B cell (primary cell): Measurements from ENCODE around the gene GABPB2. TPM values are rescaled to one million over a fixed set of nuclear protein-coding genes. Genes with fewer than 3 reads are reported as not detected.

Experiments
- ATAC-seq: fragments of 200-7000 bp; cut with Tn5 transposase; one replicate; pipeline ENCODE4 v1.10.0; 2021; ENCODE audit warnings: low read depth, mild to moderate bottlenecking, moderate number of reproducible peaks, moderate library complexity
- CTCF ChIA-PET: fragments of 350-600 bp; sonication (Branson Sonifier 250); formaldehyde crosslinking; loops from one replicate; lab custom pipeline; 2021; ENCODE audit warnings: antibody characterized with exemption, inconsistent platforms; lab: Charles Lee
- POLR2A ChIA-PET: fragments of 350-600 bp; sonication (Branson Sonifier 250); formaldehyde crosslinking; loops from one replicate; lab custom pipeline; 2021; ENCODE audit warnings: antibody characterized with exemption; lab: Charles Lee
- DNase-seq: peaks from one replicate; pipeline ENCODE4 v3.0.0; 2013
- H2AFZ ChIP-seq: 2 replicates; pipeline ENCODE4 v1.6.1; 2012; ENCODE audit warnings: mild to moderate bottlenecking, low read depth, low read length; ENCODE audit not compliant: insufficient read depth, poor library complexity, severe bottlenecking
- H3K27ac ChIP-seq, 2 donors: 1 replicate in 1 of 2; 2 replicates in 1 of 2; pipeline ENCODE4 v1.5.1; 2012 to 2013; ENCODE audit warnings: low read length in 2 of 2, mild to moderate bottlenecking in 2 of 2, moderate library complexity in 1 of 2
- H3K27me3 ChIP-seq, 4 experiments: fragments of 200-600 bp in 1 of 4; sonication (generic) in 1 of 4; replicated peaks in 1 of 4; 1 replicate in 2 of 4; 2 replicates in 2 of 4; pipeline versions ENCODE4 v1.6.1 to v1.7.0; 2013 to 2016; ENCODE audit warnings: low read length in 3 of 4, mild to moderate bottlenecking in 2 of 4, mixed read lengths in 1 of 4, moderate library complexity in 1 of 4; ENCODE audit not compliant: insufficient read depth in 4 of 4, control insufficient read depth in 3 of 4; ENCODE audit errors: control extremely low read depth in 1 of 4
- H3K36me3 ChIP-seq, 2 experiments: replicated peaks in 1 of 2; 1 replicate in 1 of 2; 2 replicates in 1 of 2; pipeline versions ENCODE4 v1.6.1 to v1.7.1; 2013; ENCODE audit warnings: low read length in 1 of 2; ENCODE audit not compliant: insufficient read depth in 2 of 2, control insufficient read depth in 1 of 2; ENCODE audit errors: control extremely low read depth in 1 of 2, extremely low read depth in 1 of 2
- H3K4me1 ChIP-seq, 2 donors: fragments of 200-600 bp in 1 of 2; sonication (generic) in 1 of 2; 1 replicate in 1 of 2; 2 replicates in 1 of 2; pipeline versions ENCODE4 v1.5.1 to v1.6.1; 2013 to 2017; ENCODE audit warnings: low read length in 2 of 2; ENCODE audit not compliant: control insufficient read depth in 2 of 2, insufficient read depth in 2 of 2
- H3K4me2 ChIP-seq: replicated peaks from 2 replicates; pipeline ENCODE3; 2012; ENCODE audit warnings: mild to moderate bottlenecking, low read depth, low read length; ENCODE audit not compliant: poor library complexity, severe bottlenecking
- H3K4me3 ChIP-seq, 5 experiments: fragments of 200-600 bp in 1 of 5; sonication (generic) in 1 of 5; 1 replicate in 3 of 5; 2 replicates in 2 of 5; pipeline versions ENCODE4 v1.5.1 to v1.7.0; 2011 to 2016; ENCODE audit warnings: low read length in 4 of 5, mild to moderate bottlenecking in 4 of 5, low read depth in 2 of 5, control low read depth in 1 of 5, moderate library complexity in 1 of 5; ENCODE audit not compliant: insufficient read depth in 1 of 5; ENCODE audit errors: control extremely low read depth in 1 of 5, extremely low read depth in 1 of 5
- H3K79me2 ChIP-seq: fragments of 200-600 bp; sonication (generic); one replicate; pipeline ENCODE4 v1.6.0; 2016; ENCODE audit warnings: low read length; ENCODE audit not compliant: control insufficient read depth, insufficient read depth
- H3K9ac ChIP-seq: fragments of 200-600 bp; sonication (generic); 2 replicates; pipeline ENCODE4 v1.6.1; 2017; ENCODE audit warnings: mild to moderate bottlenecking, low read length, moderate library complexity
- H3K9me3 ChIP-seq, 3 donors: one replicate each; pipeline versions ENCODE4 v1.6.1 to v1.7.1; 2013; ENCODE audit warnings: low read length in 2 of 3; ENCODE audit not compliant: control insufficient read depth in 2 of 3, insufficient read depth in 1 of 3; ENCODE audit errors: control extremely low read depth in 1 of 3
- H4K20me1 ChIP-seq: 2 replicates; pipeline ENCODE4 v1.6.0; 2012; ENCODE audit warnings: mild to moderate bottlenecking, low read length; ENCODE audit not compliant: insufficient read depth, control insufficient read depth, poor library complexity, severe bottlenecking
- H3K27ac Mint-ChIP-seq: one replicate; pipeline ENCODE4 v1.8.0; 2021; ENCODE audit warnings: mixed read lengths
- H3K27me3 Mint-ChIP-seq: one replicate; pipeline ENCODE4 v1.8.0; 2021; ENCODE audit warnings: mixed read lengths
- H3K4me1 Mint-ChIP-seq: one replicate; pipeline ENCODE4 v1.8.0; 2021; ENCODE audit warnings: mixed read lengths
- H3K4me3 Mint-ChIP-seq: one replicate; pipeline ENCODE4 v1.8.0; 2021; ENCODE audit warnings: mixed read lengths
- H3K9me3 Mint-ChIP-seq: one replicate; pipeline ENCODE4 v1.8.0; 2022; ENCODE audit warnings: mixed read lengths; ENCODE audit not compliant: insufficient read depth
- EZH2 ChIP-seq: IDR thresholded peaks from 2 replicates; pipeline ENCODE4 v1.6.1; 2012; ENCODE audit warnings: borderline replicate concordance, low read depth, mild to moderate bottlenecking, moderate library complexity, low read length; ENCODE audit not compliant: insufficient read depth, poor library complexity, severe bottlenecking
- WGBS: methylation state at CpG from one replicate; pipeline ENCODE4 v1.1.5; 2013; ENCODE audit warnings: missing lambda C conversion rate; ENCODE audit not compliant: insufficient coverage; 5-methylcytosine and 5-hydroxymethylcytosine counted together
- intact Hi-C: fragments of 100-400 bp; cut with micrococcal nuclease; formaldehyde crosslinking; loops from one replicate; pipeline ENCODE4 v1.10.0; 2022
- polyA plus RNA-seq: library from polyadenylated mRNA; depleted of rRNA; stranded (reverse); fragments of >200 nt; gene quantifications from 2 replicates; pipeline ENCODE4 v1.2.3, GENCODE V29; 2012
- total RNA-seq, 2 donors: library from RNA; stranded (reverse); fragments of 120-200 nt in 1 of 2; gene quantifications; 1 replicate in 1 of 2; 2 replicates in 1 of 2; pipeline versions ENCODE4 v1.2.3 to v1.2.4, GENCODE V29; 2013 to 2022
- TF ChIP-seq, protein P1 (sequence below): fragments of 200-600 bp; IDR thresholded peaks from one replicate; pipeline ENCODE4 v1.8.0; 2022; ENCODE audit warnings: antibody characterized with exemption, mild to moderate bottlenecking

Gene GABPB2
- total and polyA plus RNA-seq, 2 donors (not counting 1 experiment from before 2014, with no cell fraction given) = 15.1 to 22.4 TPM

DNA sequence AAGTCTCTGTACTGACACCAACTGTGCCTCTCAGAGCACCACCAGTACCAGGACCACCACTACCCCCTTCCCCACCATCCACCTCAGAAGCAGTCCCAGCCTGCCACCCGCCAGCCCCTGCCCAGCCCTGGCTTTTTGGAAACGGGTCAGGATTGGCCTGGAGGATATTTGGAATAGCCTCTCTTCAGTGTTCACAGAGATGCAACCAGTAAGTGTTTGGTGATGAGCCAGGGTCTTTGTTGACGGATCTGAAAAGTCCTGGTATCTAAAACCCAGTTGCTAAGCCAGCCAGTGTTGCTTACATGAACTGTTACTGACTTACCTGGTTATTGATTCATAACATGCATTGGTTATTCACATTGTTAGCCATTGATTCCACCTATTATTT lies 21.9 kb upstream of the GABPB2 start:
- peak overlapping the region; percentile 96 for H3K4me3 Mint-ChIP-seq
- no peaks in the 10 kb centered on the region for H3K27me3 Mint-ChIP-seq
- no peaks in the 10 kb centered on the region for H3K27me3 ChIP-seq
- H3K4me3 ChIP-seq = peak overlapping the region in 4 of 5 experiments; percentile 92 to 97 (median 94)
- no peak for ATAC-seq
- peaks cover 43% of the 10 kb centered on the region for H3K4me1 Mint-ChIP-seq
- intact Hi-C loops = loop anchor here (1.0 kb wide), 2 partner anchors 8 to 23 kb away; no protein-coding TSS in a partner anchor
- POLR2A ChIA-PET = interaction anchor here (1.0 to 3.9 kb wide), 4 partner anchors 10 to 42 kb away, joined by 3 to 29 read pairs (median 8); partner anchors contain the start of genes CDC42SE1 and GABPB2
- H3K9me3 Mint-ChIP-seq = no peaks in the 10 kb centered on the region
- H3K79me2 ChIP-seq = peaks cover 13% of the 10 kb centered on the region
- peak overlapping the region; percentile 84 for H2AFZ ChIP-seq
- H3K9ac ChIP-seq = peak overlapping the region; percentile 85
- TF ChIP-seq EZH2 = no peak
- TF ChIP-seq, protein P1, sequence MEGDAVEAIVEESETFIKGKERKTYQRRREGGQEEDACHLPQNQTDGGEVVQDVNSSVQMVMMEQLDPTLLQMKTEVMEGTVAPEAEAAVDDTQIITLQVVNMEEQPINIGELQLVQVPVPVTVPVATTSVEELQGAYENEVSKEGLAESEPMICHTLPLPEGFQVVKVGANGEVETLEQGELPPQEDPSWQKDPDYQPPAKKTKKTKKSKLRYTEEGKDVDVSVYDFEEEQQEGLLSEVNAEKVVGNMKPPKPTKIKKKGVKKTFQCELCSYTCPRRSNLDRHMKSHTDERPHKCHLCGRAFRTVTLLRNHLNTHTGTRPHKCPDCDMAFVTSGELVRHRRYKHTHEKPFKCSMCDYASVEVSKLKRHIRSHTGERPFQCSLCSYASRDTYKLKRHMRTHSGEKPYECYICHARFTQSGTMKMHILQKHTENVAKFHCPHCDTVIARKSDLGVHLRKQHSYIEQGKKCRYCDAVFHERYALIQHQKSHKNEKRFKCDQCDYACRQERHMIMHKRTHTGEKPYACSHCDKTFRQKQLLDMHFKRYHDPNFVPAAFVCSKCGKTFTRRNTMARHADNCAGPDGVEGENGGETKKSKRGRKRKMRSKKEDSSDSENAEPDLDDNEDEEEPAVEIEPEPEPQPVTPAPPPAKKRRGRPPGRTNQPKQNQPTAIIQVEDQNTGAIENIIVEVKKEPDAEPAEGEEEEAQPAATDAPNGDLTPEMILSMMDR = peak; percentile 48
- peaks cover 0 to 32% of the 10 kb centered on the region in 2 experiments for H3K36me3 ChIP-seq
- H3K27ac ChIP-seq = peak overlapping the region; percentile 71 to 75
- peak overlapping the region; percentile 94 for H3K27ac Mint-ChIP-seq
- WGBS = no CpG with 5 or more reads among the region's 3 CpGs
- CTCF ChIA-PET = interaction anchor here (0.5 to 5.7 kb wide), 12 partner anchors 11 to 520 kb away, joined by 3 to 63 read pairs (median 5); partner anchors contain the start of genes CDC42SE1, GABPB2, MLLT11 and TNFAIP8L2
- no peaks in the 10 kb centered on the region for H3K9me3 ChIP-seq
- no peak for DNase-seq
- H3K4me2 ChIP-seq = peak overlapping the region; percentile 93
- H3K4me1 ChIP-seq = peaks cover 20 to 30% of the 10 kb centered on the region in 2 donors
- H4K20me1 ChIP-seq = peaks cover 6% of the 10 kb centered on the region

GRCh38 chr1:151049458-151049857 lies 21.1 kb upstream of the GABPB2 start:
- Histone ChIP-seq H3K27me3 (no peaks in the 10 kb centered on the region), H4K20me1 (peaks cover 6% of the 10 kb centered on the region), H2AFZ (no peak overlapping the region), H3K4me2 (no peak overlapping the region), H3K4me3 (no peak overlapping the region), H3K36me3 (peaks cover 0 to 40% of the 10 kb centered on the region in 2 experiments), H3K27ac (peak overlapping the region in 1 of 2 donors; percentile 53), H3K9ac (no peak overlapping the region), H3K9me3 (no peaks in the 10 kb centered on the region), H3K4me1 (peaks cover 22 to 36% of the 10 kb centered on the region in 2 donors), H3K79me2 (peaks cover 16% of the 10 kb centered on the region)
- peak overlapping the region; percentile 27 for H3K4me3 Mint-ChIP-seq
- H3K4me1 Mint-ChIP-seq = peaks cover 44% of the 10 kb centered on the region
- TF ChIP-seq EZH2 = no peak
- TF ChIP-seq, protein P1 = no peak
- peak; percentile 26 for DNase-seq
- peak overlapping the region; percentile 84 for H3K27ac Mint-ChIP-seq
- WGBS = 93% methylated on average over 2 of the region's 5 CpGs
- intact Hi-C loops = no loop called here
- CTCF ChIA-PET = interaction anchor here (1.7 to 5.7 kb wide), 4 partner anchors 10 to 25 kb away, joined by 6 to 63 read pairs (median 16); partner anchors contain the start of genes CDC42SE1, GABPB2 and MLLT11
- POLR2A ChIA-PET = interaction anchor here (0.7 to 3.9 kb wide), 2 partner anchors 9 to 11 kb away, joined by 3 to 29 read pairs; partner anchors contain the start of genes CDC42SE1 and MLLT11
- no peak for ATAC-seq
- no peaks in the 10 kb centered on the region for H3K27me3 Mint-ChIP-seq
- no peaks in the 10 kb centered on the region for H3K9me3 Mint-ChIP-seq
